HAP-1 (cell line): Measurements from ENCODE around the gene YBX1.
A peak's percentile ranks its signal among the peaks of the same experiment; 100 is the strongest.
"Not testable (repeated sequence)": the region's sequence is repeated elsewhere in the genome, so short reads cannot be mapped to it uniquely, and the experiment has no call there.

Experiments used
- DNase-seq, 2 experiments: peaks; one replicate each; pipeline ENCODE4 v3.0.0-alpha.2; 2016 to 2020; ENCODE audit warnings: low spot score in 2 of 2
- H3K27me3 ChIP-seq: fragments of 250-450 bp; sonication (Bioruptor Pico); 2 replicates; pipeline ENCODE4 v1.5.1; 2020; ENCODE audit warnings: low read depth, mild to moderate bottlenecking, moderate library complexity
- H3K36me3 ChIP-seq: fragments of 250-450 bp; sonication (Bioruptor Pico); replicated peaks from 2 replicates; pipeline ENCODE4 v1.5.1; 2020; ENCODE audit warnings: mild to moderate bottlenecking
- H3K4me1 ChIP-seq: fragments of 250-450 bp; sonication (Bioruptor Pico); 2 replicates; pipeline ENCODE4 v1.5.1; 2020; ENCODE audit warnings: mild to moderate bottlenecking
- H3K4me3 ChIP-seq: fragments of 250-450 bp; sonication (Bioruptor Pico); 2 replicates; pipeline ENCODE4 v1.5.1; 2020; ENCODE audit warnings: mild to moderate bottlenecking, moderate library complexity
- H3K9me3 ChIP-seq: fragments of 250-450 bp; sonication (Bioruptor Pico); 2 replicates; pipeline ENCODE4 v1.5.1; 2020; ENCODE audit warnings: mild to moderate bottlenecking, moderate library complexity
- in situ Hi-C: fragments of 300-500 bp; cut with MboI; formaldehyde crosslinking; loops from 3 replicates; pipeline ENCODE4 v1.14.3; 2020; ENCODE audit warnings: low sequenced_read_pairs, inconsistent platforms, mixed read lengths

Gene YBX1

DNA sequence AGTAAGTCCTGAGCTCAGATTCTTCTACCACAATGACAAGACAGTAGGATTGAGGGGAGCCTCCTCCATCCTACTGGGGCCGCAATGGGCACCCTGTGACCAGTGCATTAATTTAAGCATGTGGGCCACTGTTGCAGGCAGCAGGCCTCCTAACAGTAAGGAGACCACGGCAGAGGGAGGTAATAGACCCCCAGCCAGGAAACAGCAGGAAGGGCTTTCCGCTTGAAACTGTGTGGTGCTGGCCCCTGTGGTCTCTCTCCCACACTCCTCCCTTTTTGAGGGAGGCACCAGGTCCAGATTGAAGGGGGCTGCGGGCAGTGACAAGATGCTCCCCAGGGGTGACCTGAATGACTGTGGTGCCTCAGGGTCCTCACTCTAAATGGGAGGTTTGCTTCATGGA lies 59.5 kb downstream of the YBX1 start:
- H3K4me3 ChIP-seq, result no peak overlapping the region
- no peaks in the 10 kb centered on the region for H3K9me3 ChIP-seq
- H3K36me3 ChIP-seq, result peaks cover 7% of the 10 kb centered on the region
- no peaks in the 10 kb centered on the region for H3K4me1 ChIP-seq
- no peak for DNase-seq
- in situ Hi-C loops, result loop anchor here (10.0 kb wide), 1 partner anchor 177 kb away; no protein-coding TSS in a partner anchor
- no peaks in the 10 kb centered on the region for H3K27me3 ChIP-seq

DNA sequence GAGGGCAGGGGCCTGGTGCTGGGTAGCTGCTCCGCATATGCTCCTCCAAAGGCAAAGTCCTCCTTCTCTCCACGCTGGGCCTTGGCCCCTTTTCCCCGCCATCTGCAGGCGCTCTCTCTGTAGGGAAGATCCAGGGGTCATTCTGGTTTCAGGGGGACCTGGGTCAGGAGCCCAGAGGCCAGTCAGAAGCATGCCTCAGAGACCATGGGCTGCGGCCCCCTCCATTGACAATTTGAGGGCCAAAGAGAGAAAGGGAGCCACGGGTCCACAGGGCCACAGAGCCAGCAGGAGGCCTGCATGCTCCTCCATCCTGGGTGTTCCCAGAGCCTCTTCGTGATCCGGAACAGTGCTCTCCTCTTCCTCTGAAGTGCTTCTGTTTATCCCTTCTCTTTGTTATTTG lies 59.9 kb downstream of the YBX1 start:
- no peak overlapping the region for H3K4me3 ChIP-seq
- no peak for DNase-seq
- no peaks in the 10 kb centered on the region for H3K4me1 ChIP-seq
- H3K36me3 ChIP-seq, result peaks cover 12% of the 10 kb centered on the region
- H3K9me3 ChIP-seq, result no peaks in the 10 kb centered on the region
- no peaks in the 10 kb centered on the region for H3K27me3 ChIP-seq
- in situ Hi-C loops, result loop anchor here (10.0 kb wide), 1 partner anchor 177 kb away; no protein-coding TSS in a partner anchor

- Histone ChIP-seq H3K27me3 (no peaks in the 10 kb centered on the region), H3K36me3 (peaks cover 17% of the 10 kb centered on the region), H3K4me1 (no peaks in the 10 kb centered on the region), H3K4me3 (no peak overlapping the region), H3K9me3 (no peaks in the 10 kb centered on the region)
- in situ Hi-C loops, result loop anchor here (10.0 kb wide), 1 partner anchor 178 kb away; no protein-coding TSS in a partner anchor
- no peak for DNase-seq
These were observed 60.5 kb downstream of the YBX1 start for GRCh38 chr1:42742617-42743316.

- DNase-seq, result peak in 1 of 2 experiments; percentile 30
- H3K4me3 ChIP-seq, result no peak overlapping the region
- in situ Hi-C loops, result loop anchor here (10.0 kb wide), 1 partner anchor 179 kb away; no protein-coding TSS in a partner anchor
- no peaks in the 10 kb centered on the region for H3K9me3 ChIP-seq
- no peaks in the 10 kb centered on the region for H3K4me1 ChIP-seq
- H3K36me3 ChIP-seq, result peaks cover 20% of the 10 kb centered on the region
- no peaks in the 10 kb centered on the region for H3K27me3 ChIP-seq
These were observed 61.3 kb downstream of the YBX1 start for GRCh38 chr1:42743317-42744147.

DNA sequence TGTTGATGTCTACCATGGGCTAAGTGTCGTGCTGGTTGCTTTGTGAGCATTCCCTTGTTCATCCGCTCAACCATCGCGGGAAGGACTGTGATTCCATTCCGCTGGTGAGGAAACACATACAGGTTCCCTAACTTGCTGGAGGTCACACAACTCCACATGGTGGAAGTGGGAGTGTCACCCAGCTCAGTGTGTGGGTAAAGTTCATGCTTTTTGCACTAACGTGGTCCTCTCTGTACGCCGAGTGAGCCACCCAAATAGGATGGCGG lies 61.9 kb downstream of the YBX1 start:
- Histone ChIP-seq H3K9me3 (no peaks in the 10 kb centered on the region), H3K27me3 (no peaks in the 10 kb centered on the region), H3K36me3 (peaks cover 20% of the 10 kb centered on the region), H3K4me3 (no peak overlapping the region), H3K4me1 (no peaks in the 10 kb centered on the region)
- in situ Hi-C loops, result loop anchor here (10.0 kb wide), 1 partner anchor 179 kb away; no protein-coding TSS in a partner anchor
- no peak for DNase-seq

DNA sequence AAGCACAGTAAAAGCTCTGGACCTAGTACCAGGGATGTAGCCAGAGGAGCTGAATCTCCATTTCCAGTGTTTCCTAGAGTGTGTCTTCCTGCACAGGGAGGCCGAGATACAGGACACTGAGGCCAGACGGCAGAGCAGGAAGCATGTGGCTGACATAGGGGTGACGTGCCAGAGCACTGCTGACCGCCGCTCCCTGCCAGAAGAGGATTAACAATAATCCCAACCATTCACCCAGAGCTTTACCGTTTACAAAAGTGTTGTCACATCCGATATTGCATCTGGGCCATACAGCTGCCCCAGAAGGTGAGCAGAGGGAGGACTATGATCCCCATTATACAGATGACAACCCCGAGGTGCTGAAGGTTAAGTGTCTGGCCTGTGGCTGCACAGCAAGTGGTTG lies 63.6 kb downstream of the YBX1 start:
- Histone ChIP-seq H3K4me3 (no peak overlapping the region), H3K36me3 (peaks cover 33% of the 10 kb centered on the region), H3K27me3 (no peaks in the 10 kb centered on the region), H3K4me1 (no peaks in the 10 kb centered on the region), H3K9me3 (no peaks in the 10 kb centered on the region)
- no peak for DNase-seq
- in situ Hi-C loops, result loop anchor here (10.0 kb wide), 1 partner anchor 181 kb away; no protein-coding TSS in a partner anchor

DNA sequence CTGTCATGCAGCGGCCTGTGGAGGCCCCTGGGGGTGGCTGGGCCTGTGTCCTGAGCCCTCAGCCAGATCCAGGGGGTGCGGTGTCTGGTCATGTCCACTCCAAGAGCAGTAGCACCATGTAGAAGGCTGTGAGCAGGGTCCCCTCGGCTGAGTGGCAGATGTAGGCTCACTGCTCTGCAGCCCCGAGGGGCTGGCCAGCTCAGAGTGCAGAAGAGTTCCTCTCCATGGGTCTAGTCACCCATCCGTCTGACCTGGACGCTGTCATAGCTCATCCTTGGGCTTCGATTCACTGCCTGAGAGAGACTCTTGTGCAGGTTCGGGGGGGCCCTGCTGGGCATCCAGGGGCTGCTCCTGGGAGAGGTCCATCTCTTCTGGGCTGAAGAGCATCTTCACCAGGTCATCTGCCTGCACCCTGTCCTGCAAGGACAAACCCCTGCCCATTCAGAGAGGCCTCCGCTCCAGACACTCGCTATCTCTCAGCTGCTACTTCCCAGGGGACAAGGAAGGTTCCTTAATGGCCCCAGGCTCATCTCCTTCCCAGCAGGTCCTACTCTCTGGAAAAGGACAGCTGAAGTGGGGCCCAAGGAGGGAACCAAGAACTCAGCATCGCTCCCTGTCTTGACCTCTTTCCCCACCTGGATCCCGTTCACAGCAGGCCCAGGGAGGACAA lies 64.4 kb downstream of the YBX1 start:
- Histone ChIP-seq H3K36me3 (peaks cover 34% of the 10 kb centered on the region), H3K9me3 (no peaks in the 10 kb centered on the region), H3K27me3 (no peaks in the 10 kb centered on the region), H3K4me3 (no peak overlapping the region), H3K4me1 (no peaks in the 10 kb centered on the region)
- DNase-seq, result no peak
- in situ Hi-C loops, result loop anchor here (10.0 kb wide), 1 partner anchor 182 kb away; no protein-coding TSS in a partner anchor

DNA sequence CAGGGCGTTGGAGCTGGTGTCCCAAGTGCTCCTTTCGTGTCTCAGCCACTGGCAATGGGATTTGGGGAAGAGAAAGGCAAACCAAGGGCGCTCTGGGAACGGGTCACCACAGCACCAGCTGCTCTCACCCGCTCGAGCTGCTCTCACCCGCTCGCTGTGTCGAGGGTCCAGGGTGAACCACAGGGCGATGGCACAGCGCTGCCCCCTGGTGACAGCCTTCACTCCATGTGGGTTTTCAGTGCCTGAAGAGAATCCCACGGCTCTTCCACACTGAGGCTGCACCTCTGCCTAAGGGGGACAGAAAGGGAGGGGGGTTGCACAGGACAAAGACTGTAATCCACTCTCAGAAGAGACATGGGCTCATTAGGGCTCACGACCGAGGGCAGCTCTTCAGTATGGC lies 64.9 kb downstream of the YBX1 start:
- peak in 1 of 2 experiments; percentile 71 for DNase-seq
- Histone ChIP-seq H3K9me3 (no peaks in the 10 kb centered on the region), H3K4me3 (no peak overlapping the region), H3K36me3 (peaks cover 40% of the 10 kb centered on the region), H3K27me3 (no peaks in the 10 kb centered on the region), H3K4me1 (no peaks in the 10 kb centered on the region)
- in situ Hi-C loops, result loop anchor here (10.0 kb wide), 1 partner anchor 182 kb away; no protein-coding TSS in a partner anchor

DNA sequence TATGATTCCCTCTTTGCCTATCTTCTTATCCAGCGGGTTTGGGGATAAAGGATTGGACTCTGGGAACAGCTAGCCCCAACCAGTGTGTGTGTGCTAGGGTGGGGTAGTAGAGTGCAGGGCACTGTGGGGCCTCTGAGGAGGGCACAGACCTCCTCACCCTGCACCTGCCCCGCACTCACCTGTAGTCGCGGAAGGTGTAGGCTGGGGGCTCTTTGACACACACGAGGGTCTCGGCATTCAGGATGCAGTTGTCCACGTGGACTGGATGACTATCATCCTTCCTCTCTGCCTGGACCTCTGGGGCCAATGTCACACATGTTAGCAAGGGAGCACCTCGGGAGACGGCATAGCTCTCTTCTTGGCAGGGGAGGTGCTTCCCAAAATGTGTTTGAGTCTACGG lies 65.8 kb downstream of the YBX1 start:
- Histone ChIP-seq H3K27me3 (no peaks in the 10 kb centered on the region), H3K36me3 (peaks cover 49% of the 10 kb centered on the region), H3K9me3 (no peaks in the 10 kb centered on the region), H3K4me1 (no peaks in the 10 kb centered on the region), H3K4me3 (no peak overlapping the region)
- in situ Hi-C loops, result loop anchor here (10.0 kb wide), 1 partner anchor 183 kb away; no protein-coding TSS in a partner anchor
- DNase-seq, result no peak

GRCh38 chr1:42748461-42749410 lies 66.5 kb downstream of the YBX1 start:
- in situ Hi-C loops, result loop anchor here (10.0 kb wide), 1 partner anchor 184 kb away; no protein-coding TSS in a partner anchor

GRCh38 chr1:42750041-42750440 lies 67.8 kb downstream of the YBX1 start:
- Histone ChIP-seq H3K27me3 (no peaks in the 10 kb centered on the region), H3K36me3 (peaks cover 65% of the 10 kb centered on the region), H3K9me3 (no peaks in the 10 kb centered on the region), H3K4me3 (no peak overlapping the region), H3K4me1 (no peaks in the 10 kb centered on the region)
- in situ Hi-C loops, result no loop called here
- DNase-seq, result no peak

More at GRCh38 chr1:42748461-42749410, 66.5 kb downstream of the YBX1 start:
- no peaks in the 10 kb centered on the region for H3K4me1 ChIP-seq
- no peak for DNase-seq
- no peaks in the 10 kb centered on the region for H3K9me3 ChIP-seq
- H3K4me3 ChIP-seq, result no peak overlapping the region
- no peaks in the 10 kb centered on the region for H3K27me3 ChIP-seq
- peaks cover 54% of the 10 kb centered on the region for H3K36me3 ChIP-seq

- peaks cover 74% of the 10 kb centered on the region for H3K36me3 ChIP-seq
- DNase-seq, H3K9me3 ChIP-seq, H3K4me1 ChIP-seq, H3K27me3 ChIP-seq, H3K4me3 ChIP-seq, in situ Hi-C loops: not testable (repeated sequence)
These were observed 69.4 kb downstream of the YBX1 start for GRCh38 chr1:42751511-42752070.
